Stimulated activated CD8-positive, alpha-beta memory T cell treated with anti-CD3 and anti-CD28 coated beads, Interleukin-4, amount 100 ng/mL, for 48 hours (primary cell): ENCODE results near the gene AMZ1.
"Not testable (repeated sequence)": the region's sequence is repeated elsewhere in the genome, so short reads cannot be mapped to it uniquely, and the experiment has no call there.

Source experiments
- DNase-seq: peaks from one replicate; pipeline ENCODE4 v3.0.0-alpha.2; 2020

The AMZ1 gene

DNA sequence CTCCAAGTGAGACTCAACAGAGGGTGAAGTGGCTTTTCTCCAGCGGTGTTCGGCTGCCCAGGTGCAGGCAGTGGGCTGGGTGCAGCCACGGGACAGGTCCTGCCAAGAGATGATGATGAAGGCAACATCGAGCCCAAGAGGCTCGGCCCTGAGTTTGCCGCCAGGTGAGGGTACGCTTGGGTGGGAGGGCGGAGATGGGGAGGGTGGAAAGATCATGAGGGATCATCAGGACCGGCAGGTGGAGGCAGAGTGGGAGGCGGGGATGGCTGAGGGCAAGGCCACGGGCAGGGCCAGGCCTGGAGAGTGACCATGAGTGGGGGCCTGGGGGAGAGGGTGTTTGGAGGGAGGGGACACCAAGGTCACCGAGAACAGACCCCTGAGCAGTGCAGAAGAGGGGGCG, 17.8 kb upstream of the AMZ1 start:
- DNase-seq, result no peak

- peak; percentile 85 for DNase-seq
These were observed 17.1 kb upstream of the AMZ1 start for GRCh38 chr7:2670720-2671391.

GRCh38 chr7:2673214-2673613, 14.8 kb upstream of the AMZ1 start:
- DNase-seq, result not testable (repeated sequence)

DNA sequence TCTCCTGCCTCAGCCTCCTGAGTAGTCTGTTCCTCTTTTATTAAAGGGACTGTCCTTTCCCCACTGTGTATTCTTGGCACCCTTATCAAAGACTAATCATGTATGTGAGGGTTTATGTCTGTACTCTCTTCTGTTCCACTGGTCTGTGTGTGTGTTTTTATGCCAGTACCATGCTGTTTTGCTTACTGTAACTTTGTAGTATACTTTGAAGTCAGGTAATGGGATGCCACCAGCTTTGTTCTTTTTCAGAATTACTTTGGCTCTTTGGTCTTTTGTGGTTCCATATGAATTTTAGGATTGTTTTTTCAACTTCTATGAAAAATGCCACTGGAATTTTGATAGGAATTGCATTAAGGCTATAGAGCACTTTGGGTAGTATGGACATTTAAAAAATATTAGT, 14.1 kb upstream of the AMZ1 start:
- no peak for DNase-seq

DNA sequence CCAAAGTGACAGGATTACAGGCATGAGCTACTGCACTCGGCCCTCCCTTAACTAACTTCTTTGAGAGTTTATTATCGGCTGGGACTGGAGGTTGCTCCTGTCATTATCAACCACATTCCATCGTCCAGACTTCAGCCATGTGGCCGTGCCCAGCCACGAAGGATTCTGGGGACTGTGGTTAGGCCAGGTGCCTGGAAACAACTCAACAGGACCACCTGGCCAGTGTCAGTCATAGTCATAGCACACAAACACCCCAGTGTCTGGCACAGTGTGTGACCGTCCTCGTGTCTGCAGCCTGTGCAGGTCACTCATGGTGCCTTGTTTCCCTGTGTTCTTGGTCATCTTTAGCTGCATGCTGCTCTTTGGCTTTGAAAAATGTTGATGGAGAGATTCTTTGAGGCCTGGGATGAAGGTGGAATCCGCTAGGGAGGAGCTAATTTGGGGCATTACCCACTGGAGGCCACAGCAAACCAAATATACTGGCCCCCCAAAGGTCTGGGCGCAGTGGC, 12.7 kb upstream of the AMZ1 start:
- no peak for DNase-seq

- DNase-seq, result not testable (repeated sequence)
These were observed 11.4 kb upstream of the AMZ1 start for GRCh38 chr7:2676576-2676975.

DNA sequence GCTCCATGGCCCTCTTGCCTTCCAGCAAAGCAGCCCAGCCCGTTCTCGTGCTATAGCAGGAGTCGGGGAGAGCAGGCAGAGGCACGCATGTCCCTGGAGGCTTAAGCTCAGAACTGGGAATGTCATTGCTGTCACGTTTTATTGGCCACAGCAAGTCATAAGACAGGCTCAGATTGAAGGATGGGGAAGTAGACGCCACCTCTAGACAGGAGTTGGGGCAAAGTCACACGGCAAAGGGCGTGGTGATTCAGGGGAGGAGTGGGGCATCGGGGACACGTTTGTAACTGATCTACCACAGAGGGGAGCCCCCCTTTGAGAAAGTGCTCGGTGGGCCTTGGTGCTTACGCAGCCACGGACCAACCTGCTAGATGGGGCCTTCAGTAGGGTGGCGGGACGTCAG, 9.5 kb upstream of the AMZ1 start:
- DNase-seq, result not testable (repeated sequence)

DNA sequence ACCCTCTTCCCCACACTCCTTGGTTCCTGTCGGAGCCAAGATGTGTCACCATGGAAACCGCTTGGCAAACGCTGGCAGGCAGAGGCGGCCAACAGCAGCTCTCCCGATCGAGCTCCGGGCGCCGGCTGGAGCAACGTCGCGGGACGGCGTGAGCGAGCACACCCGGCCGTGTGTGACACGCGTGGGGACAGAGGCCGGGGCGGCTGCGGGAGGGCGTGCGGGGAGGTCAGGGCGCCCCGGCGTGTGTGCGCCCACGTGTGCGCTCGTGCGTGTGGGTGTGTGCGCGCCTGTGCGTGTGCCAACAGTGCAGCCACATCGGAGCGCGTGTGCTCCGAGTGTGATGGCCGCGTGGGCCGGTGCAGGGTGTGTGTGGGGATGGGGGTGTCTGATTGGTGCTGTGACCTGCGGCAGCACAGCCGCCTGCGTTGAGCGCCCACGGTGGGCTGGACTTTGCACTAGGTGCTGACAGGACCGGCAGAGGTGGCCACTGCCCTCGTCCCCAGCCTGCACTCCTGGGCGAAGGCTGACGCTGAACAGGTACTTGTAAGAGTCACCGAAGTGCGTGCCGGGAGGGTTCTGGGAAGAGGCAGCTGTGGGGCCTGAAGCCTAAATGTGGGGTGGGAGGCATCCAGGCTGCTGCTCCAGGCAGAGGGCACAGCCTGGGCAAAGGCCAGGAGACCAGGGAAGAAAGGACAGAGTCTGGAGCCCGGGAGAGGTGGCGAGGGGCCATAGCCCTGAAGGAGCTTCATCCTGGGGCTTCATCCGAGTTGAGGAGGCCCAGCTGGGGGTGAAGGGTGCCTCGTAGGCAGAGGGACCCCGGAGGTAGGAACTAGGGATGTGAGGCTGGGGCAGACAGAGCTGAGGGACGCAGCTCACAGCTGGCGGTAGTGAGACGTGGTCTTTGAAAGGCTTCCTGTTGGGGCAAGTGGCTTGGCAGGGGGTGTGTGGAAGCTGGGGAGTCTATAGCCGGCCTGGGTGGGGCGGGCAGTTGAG, 8.6 kb upstream of the AMZ1 start:
- DNase-seq, result not testable (repeated sequence)

GRCh38 chr7:2680256-2680655, 7.7 kb upstream of the AMZ1 start:
- no peak for DNase-seq

GRCh38 chr7:2680792-2681490, 7.1 kb upstream of the AMZ1 start:
- DNase-seq, result peak; percentile 77

- DNase-seq, result no peak
These were observed 5.8 kb upstream of the AMZ1 start for GRCh38 chr7:2681929-2682799.

DNA sequence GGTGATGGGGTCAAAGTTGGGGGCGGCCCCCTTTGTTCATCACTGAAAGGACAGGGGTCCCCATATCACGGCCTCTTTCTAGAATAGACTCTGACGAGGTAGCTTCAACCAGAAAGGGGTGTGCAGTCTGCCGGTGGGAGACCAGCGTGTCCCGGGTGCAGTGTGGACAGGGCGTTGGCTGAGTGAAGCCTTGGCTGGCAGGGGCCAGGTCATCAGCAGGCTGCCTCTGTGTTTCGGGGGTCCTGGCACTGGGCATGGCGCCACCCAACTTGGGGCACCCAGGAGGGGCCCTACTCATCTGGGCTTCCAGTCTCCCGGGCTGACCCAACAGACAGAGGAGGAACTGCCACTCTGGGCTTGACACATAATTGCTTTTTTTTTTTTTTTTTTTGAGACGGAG, 3.5 kb upstream of the AMZ1 start:
- no peak for DNase-seq

- DNase-seq, result no peak
These were observed 1.9 kb upstream of the AMZ1 start for GRCh38 chr7:2686101-2686500.

GRCh38 chr7:2687338-2687869, 598 bp upstream of the AMZ1 start:
- DNase-seq, result no peak

DNA sequence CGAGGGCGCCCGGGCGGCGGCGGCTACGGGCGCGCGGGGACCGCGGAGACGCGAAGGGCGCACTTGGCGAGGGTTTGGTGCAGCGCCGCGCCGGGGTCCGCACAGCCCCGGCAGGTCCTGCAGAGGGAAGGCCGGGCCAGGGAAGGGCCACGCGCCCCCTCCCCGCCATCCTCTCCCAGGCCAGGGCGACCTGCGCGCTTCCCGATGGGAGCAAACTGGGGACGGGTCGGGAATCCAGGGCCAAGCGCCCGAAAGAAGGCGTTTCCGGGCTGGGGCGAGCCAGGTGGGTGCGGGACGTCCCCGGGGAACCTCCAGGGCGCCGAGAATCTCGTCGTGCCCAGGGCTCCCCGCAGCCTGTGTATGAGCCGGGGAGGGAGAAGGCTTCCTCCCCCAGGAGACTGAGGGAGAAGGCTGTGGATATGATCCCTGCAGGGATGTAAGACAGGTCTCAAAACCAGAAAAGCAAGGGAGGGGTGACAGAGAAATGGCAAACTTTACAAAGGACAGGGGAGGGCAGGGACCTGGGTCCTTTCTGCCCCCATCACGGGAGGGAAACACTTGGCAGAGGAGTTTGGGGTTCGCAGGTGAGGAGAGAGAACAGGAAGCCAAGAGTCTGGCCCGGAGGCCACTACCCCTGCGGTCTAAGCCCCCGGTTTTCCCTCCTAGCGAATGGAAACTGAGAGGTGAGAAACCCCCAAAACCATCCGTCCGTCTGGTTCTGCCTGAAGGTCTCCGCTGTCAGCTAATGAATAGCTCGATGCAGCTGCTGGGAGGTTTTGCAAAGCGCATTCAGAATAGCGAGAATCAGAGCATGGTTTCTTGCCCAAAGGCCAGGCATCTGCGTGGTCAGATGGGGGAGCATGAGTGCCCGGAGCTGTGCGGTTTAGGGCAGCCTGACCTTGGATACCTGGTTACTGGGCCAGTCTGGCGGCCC, 674 bp downstream of the AMZ1 start:
- DNase-seq, result no peak

DNA sequence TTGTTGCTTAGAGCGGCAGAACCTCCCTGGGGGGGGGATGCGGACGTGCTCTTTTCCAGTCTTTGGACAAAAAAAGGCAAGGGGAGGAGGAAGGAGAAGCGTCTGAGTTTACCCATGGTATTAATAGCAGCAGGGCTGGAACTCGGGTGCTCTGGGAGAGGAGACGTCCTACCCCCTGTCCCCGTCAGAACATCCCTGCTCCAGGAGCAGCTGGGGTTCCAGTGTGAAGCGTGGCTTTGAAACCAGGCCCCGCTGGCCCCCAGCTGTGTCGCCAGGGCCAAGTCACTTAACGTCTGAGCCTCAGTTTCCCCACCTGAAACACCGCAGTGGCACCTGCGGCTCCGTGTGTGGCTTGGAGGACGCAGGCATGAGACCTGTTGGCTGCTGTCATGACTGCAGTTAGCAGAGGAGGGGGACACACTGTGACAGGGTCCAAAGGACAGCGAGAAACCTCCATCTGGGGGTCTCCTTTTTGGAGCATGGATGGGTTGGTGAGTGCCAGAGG, 1.4 kb downstream of the AMZ1 start:
- DNase-seq, result no peak

DNA sequence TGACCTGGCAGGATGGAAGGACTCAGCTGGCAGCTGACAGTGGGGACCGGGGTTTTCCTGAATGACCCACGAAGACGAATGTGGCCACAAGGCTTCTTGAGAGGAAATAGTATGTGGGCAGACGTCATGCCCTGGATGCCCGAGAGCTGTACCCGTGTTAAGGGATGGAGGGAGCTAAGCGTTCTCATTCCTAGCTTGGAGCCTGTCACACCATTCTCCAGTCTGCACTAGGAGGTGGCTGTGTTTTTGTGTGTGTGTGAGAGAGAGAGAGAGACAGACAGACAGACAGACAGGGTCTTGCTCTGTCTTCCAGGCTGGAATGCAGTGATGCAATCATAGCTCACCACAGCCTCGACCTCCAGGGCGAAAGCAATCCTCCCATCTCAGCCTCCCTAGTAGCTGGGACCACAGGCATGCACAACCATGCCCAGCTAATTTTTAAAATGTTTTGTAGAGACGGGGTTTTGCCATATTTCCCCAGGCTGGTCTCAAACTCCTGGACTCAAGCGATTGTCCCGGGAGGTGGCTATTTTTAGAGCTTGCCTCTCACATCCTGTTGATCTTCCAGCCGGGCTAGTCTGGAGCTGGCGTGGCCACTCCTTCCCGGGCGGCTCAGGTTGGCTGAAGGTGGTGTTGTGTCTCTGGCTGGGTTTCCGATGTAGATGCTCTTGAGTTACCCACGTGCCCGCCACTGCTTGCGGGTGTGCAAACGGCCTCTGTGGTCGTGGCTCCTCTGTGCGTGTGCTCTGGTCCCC, 2.1 kb downstream of the AMZ1 start:
- DNase-seq, result no peak

DNA sequence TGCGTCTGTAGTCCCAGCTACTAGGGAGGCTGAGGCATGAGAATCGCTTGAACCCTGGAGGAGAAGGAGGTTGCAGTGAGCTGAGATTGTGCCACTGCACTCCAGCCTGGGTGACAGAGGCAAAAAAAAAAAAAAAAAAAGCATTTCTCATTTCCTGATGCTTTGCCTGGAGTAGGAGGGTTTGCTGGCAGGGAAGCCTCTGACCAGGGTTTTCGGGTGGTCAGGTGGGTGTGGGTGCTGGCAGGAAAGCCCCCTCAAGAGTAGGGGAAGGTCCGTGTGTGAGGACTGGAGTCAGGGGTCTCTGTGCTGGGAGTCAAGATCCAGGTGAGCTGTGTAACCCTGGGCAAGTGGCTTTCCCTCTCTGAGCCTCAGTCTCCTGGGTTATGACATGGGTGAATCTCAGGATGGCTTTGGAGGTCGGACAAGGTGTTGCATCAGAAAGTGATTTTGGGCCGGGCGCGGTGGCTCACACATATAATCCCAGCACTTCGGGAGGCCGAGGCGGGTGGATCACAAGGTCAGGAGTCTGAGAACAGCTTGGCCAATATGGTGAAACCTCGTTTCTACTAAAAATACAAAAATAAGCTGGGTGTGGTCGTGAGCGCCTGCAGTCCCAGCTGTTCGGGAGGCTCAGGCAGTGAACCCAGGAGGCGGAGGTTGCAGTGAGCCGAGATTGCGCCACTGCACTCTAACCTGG, 3.2 kb downstream of the AMZ1 start:
- DNase-seq, result no peak

DNA sequence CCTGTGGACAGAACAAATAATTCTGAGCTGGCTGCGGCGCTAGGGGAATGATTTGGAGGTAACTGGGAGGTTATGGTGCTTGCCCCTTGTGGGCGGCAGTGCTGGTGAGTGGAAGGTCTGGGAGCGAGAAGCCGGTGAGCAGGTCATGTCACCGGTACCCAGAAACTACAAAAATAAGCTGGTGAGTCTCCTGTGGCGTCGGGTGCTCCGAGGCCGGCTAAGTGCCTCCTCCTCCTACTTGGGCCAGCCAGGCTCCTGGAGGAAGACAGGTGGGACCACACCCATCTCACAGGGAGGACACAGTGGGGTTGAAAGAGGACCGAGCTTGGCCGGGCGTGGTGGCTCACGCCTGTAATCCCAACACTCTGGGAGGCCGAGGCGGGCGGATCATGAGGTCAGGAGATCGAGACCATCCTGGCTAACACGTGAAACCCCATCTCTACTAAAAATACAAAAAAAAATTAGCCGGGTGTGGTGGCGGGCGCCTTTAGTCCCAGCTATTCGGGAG, 4.0 kb downstream of the AMZ1 start:
- DNase-seq, result not testable (repeated sequence)
